Duodenal mucosa (tissue), 2 donors: ENCODE results near the gene PLD6.
"Not testable (repeated sequence)": the region's sequence is repeated elsewhere in the genome, so short reads cannot be mapped to it uniquely, and the experiment has no call there.

Experiments used
- H3K27ac ChIP-seq: one replicate; pipeline ENCODE4 v1.7.0; 2013; ENCODE audit warnings: low read depth, low read length
- H3K27me3 ChIP-seq, 2 donors: one replicate each; pipeline ENCODE4 v1.7.0; 2013; ENCODE audit warnings: low read length in 2 of 2, control low read depth in 1 of 2; ENCODE audit not compliant: insufficient read depth in 2 of 2, control insufficient read depth in 1 of 2
- H3K36me3 ChIP-seq, 2 donors: one replicate each; pipeline ENCODE4 v1.7.0; 2013; ENCODE audit warnings: low read length in 2 of 2, control low read depth in 1 of 2; ENCODE audit not compliant: insufficient read depth in 2 of 2, control insufficient read depth in 1 of 2
- H3K4me1 ChIP-seq, 2 donors: one replicate each; pipeline ENCODE4 v1.7.0; 2013; ENCODE audit warnings: low read length in 2 of 2, control low read depth in 1 of 2; ENCODE audit not compliant: insufficient read depth in 2 of 2, control insufficient read depth in 1 of 2
- H3K4me3 ChIP-seq, 2 donors: one replicate each; pipeline ENCODE4 v1.7.0; 2013; ENCODE audit warnings: low read length in 2 of 2, low read depth in 1 of 2
- H3K9ac ChIP-seq, 2 donors: one replicate each; pipeline ENCODE4 v1.7.0; 2013; ENCODE audit warnings: low read length in 2 of 2, low read depth in 1 of 2
- H3K9me3 ChIP-seq, 2 donors: one replicate each; pipeline ENCODE4 v1.7.0; 2013; ENCODE audit warnings: low read length in 2 of 2, control low read depth in 1 of 2; ENCODE audit not compliant: control insufficient read depth in 1 of 2

PLD6 gene

DNA sequence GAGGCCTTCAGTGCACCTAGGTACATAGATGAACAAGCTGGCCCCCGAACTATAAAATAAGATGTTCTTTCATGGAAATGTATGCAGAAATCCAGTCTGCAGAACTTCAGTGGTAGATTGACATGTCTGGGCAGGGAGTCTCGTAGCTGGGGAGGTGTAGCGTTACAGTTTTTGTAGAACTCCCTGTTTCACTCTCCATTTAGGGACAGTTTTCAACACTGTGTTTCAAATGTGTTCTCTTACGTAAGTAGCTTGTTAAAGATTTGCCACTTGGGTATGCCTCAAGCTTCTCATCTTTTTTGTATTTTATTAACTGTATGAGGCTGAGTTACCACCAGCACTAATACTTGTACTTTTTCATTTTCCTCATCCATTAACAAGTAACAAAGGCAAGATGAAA lies 46.6 kb downstream of the PLD6 start:
- no peaks in the 10 kb centered on the region for H3K4me1 ChIP-seq
- H3K27ac ChIP-seq, result no peak overlapping the region
- no peaks in the 10 kb centered on the region for H3K27me3 ChIP-seq
- H3K4me3 ChIP-seq, result no peak overlapping the region
- peaks cover 53 to 92% of the 10 kb centered on the region in 2 donors for H3K36me3 ChIP-seq
- no peak overlapping the region for H3K9ac ChIP-seq
- H3K9me3 ChIP-seq, result no peaks in the 10 kb centered on the region

DNA sequence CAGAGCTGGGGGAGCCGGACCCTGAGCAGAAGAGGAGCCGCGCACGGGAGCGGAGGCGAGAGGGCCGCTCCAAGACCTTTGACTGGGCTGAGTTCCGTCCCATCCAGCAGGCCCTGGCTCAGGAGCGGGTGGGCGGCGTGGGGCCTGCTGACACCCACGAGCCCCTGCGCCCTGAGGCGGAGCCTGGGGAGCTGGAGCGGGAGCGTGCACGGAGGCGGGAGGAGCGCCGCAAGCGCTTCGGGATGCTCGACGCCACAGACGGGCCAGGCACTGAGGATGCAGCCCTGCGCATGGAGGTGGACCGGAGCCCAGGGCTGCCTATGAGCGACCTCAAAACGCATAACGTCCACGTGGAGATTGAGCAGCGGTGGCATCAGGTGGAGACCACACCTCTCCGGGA lies 47.6 kb downstream of the PLD6 start:
- H3K27me3 ChIP-seq, H3K9me3 ChIP-seq, H3K4me3 ChIP-seq, H3K4me1 ChIP-seq, H3K9ac ChIP-seq, H3K27ac ChIP-seq: not testable (repeated sequence)
- H3K36me3 ChIP-seq, result peaks cover 56 to 94% of the 10 kb centered on the region in 2 donors

DNA sequence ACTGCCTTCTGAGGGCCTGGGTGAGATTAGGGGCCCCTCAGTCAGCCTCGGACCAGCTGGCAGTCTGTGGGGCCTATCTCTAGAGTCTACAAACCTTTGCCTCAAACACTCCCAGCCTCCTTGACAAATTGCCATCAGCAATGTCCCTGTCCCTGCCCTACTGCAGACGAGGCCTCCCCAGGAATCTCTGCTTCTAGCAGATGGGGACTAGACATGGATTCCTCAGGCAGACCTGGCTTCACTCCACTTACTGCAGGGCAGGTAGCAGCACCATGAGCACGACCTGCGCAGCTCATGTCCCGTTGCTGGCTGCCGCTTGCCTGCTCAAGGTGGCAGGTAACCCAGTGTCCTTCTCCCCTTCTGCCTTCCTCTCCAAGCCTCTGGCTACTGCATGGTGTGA lies 49.1 kb downstream of the PLD6 start:
- Histone ChIP-seq H3K4me1 (no peaks in the 10 kb centered on the region), H3K36me3 (peaks cover 66 to 94% of the 10 kb centered on the region in 2 donors), H3K9ac (no peak overlapping the region), H3K27me3 (no peaks in the 10 kb centered on the region), H3K9me3 (no peaks in the 10 kb centered on the region), H3K4me3 (no peak overlapping the region), H3K27ac (no peak overlapping the region)

DNA sequence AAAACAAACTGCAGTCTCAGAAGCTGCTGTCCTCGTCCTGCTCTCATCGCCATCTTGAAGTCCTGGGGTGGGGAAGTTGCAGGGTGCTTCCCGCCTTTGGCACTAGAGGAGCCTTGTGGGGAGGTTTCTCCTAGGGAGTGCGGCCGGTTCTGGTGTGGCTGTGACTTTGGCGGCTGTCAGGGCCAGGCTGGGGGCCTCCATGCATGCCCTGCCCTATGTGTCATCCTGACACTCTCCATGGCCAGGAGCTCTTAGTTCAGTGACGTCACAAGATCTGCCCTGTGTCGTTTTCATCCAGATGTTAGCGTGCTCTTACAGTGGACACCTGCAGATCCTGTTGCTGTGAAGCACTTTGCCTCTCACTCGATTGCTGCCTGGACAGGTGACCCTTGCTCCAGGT lies 49.6 kb downstream of the PLD6 start:
- H3K27me3 ChIP-seq, result no peaks in the 10 kb centered on the region
- H3K27ac ChIP-seq, result no peak overlapping the region
- H3K9me3 ChIP-seq, result no peaks in the 10 kb centered on the region
- no peaks in the 10 kb centered on the region for H3K4me1 ChIP-seq
- H3K9ac ChIP-seq, result no peak overlapping the region
- H3K4me3 ChIP-seq, result no peak overlapping the region
- H3K36me3 ChIP-seq, result peaks cover 68 to 94% of the 10 kb centered on the region in 2 donors

DNA sequence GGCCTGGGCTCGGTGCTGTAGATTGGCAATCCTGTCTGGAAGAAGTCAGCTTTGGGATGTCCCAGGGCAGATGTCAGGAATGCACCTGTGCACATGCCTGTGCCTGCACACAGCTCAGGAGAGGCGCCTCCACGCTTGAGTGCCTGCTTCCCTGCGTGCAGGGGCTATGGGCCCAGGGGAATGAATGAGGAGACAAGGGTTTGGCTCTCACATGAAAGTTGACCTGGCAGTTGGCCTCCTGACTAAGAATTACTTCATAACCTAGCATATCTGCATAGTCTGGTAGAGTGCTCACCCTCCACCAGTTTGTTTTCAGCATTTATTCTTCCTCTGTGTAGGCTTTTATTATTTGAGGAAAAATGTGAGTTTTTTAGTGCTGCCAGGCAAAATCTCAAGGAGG lies 50.0 kb downstream of the PLD6 start:
- no peak overlapping the region for H3K27ac ChIP-seq
- H3K9ac ChIP-seq, result no peak overlapping the region
- H3K27me3 ChIP-seq, result no peaks in the 10 kb centered on the region
- H3K4me1 ChIP-seq, result no peaks in the 10 kb centered on the region
- H3K36me3 ChIP-seq, result peaks cover 68 to 94% of the 10 kb centered on the region in 2 donors
- H3K4me3 ChIP-seq, result no peak overlapping the region
- H3K9me3 ChIP-seq, result no peaks in the 10 kb centered on the region

DNA sequence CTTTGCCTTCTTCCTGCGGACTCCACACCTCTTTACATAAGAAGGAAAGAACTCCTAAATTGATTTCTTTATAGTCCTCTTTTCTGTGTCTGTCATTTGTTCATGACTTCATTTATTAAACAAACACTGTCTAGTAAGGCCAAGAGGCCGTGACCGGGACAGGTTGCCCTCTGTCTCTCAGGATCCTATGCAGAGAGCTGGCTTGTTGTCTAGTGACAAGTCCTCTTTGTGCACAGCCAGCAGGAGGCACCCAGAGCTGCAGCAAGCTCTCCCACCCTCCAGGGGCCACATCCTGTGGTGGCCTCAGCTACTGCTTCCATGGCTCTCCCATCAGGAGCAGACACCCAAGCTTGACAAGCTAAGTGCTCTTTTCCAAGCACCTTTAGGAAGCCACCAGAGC lies 50.6 kb downstream of the PLD6 start:
- H3K27ac ChIP-seq, result no peak overlapping the region

DNA sequence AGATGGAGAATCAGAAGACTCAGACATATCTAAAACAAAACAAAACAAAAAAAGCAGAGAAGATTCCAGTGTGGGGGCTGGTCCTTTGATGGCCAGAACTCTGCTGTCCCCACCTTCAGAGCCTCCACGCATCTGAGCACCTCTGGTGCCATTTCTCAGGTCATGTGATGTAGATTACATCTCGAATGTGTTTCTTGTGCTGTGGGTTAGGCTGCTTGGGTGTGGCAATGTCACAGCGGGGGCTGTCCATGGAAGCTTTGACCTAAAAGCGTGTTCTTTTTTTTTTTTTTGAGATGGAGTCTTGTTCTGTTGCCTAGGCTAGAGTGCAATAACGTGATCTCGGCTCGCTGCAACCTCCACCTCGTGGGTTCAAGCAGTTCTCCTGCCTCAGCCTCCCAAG lies 51.2 kb downstream of the PLD6 start:
- Histone ChIP-seq H3K4me1 (no peaks in the 10 kb centered on the region), H3K27me3 (no peaks in the 10 kb centered on the region), H3K36me3 (peaks cover 67 to 92% of the 10 kb centered on the region in 2 donors), H3K9me3 (no peaks in the 10 kb centered on the region), H3K9ac (no peak overlapping the region), H3K4me3 (no peak overlapping the region), H3K27ac (no peak overlapping the region)

More for the DNA sequence above, 50.6 kb downstream of the PLD6 start:
- H3K36me3 ChIP-seq, result peaks cover 67 to 93% of the 10 kb centered on the region in 2 donors
- H3K9ac ChIP-seq, result no peak overlapping the region
- H3K4me3 ChIP-seq, result no peak overlapping the region
- H3K4me1 ChIP-seq, result no peaks in the 10 kb centered on the region
- no peaks in the 10 kb centered on the region for H3K27me3 ChIP-seq
- H3K9me3 ChIP-seq, result no peaks in the 10 kb centered on the region

DNA sequence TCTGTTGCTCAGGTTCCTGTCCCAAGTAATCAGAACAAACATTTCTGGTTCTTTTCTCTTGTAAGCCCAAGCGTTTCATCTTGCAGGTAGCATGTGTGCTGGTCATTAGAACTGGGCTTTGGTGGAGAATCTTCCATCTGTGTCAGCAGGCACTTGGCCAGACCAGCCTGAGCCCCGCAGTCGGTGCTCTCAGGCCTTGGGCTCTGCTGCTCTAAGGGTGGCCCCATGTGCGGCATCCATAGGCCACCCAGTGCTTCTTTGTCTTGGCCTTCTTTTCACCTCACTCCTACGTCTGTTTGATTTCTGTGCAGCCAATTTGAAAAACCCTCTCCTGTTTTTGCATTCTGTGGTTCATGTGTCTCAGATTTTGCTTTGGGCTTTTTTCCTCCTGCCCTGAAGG lies 51.6 kb downstream of the PLD6 start:
- Histone ChIP-seq H3K9ac (no peak overlapping the region), H3K4me1 (no peaks in the 10 kb centered on the region), H3K9me3 (no peaks in the 10 kb centered on the region), H3K27me3 (no peaks in the 10 kb centered on the region), H3K27ac (no peak overlapping the region), H3K36me3 (peaks cover 69 to 91% of the 10 kb centered on the region in 2 donors), H3K4me3 (no peak overlapping the region)

DNA sequence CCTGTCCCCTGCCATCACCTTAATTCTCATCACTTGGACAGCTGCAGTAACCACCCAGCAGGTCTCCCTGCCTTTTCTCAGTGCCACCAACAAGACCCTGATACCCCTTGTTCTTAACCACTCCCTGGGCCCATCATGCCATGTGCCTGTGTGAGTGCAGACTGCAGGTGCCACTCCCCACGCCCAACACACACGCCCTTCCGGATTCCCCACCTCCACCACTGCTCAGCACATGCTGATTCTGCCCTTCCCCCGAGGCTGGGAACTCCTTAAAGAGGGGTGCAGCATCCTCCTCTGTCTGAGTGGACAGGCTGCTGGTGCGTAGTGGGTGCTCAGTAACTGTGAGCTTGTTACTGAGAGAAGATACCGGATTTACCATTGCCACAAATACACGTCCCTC lies 52.4 kb downstream of the PLD6 start:
- Histone ChIP-seq H3K4me1 (no peaks in the 10 kb centered on the region), H3K27ac (no peak overlapping the region), H3K9me3 (no peaks in the 10 kb centered on the region), H3K27me3 (no peaks in the 10 kb centered on the region), H3K9ac (no peak overlapping the region), H3K4me3 (no peak overlapping the region), H3K36me3 (peaks cover 61 to 86% of the 10 kb centered on the region in 2 donors)

DNA sequence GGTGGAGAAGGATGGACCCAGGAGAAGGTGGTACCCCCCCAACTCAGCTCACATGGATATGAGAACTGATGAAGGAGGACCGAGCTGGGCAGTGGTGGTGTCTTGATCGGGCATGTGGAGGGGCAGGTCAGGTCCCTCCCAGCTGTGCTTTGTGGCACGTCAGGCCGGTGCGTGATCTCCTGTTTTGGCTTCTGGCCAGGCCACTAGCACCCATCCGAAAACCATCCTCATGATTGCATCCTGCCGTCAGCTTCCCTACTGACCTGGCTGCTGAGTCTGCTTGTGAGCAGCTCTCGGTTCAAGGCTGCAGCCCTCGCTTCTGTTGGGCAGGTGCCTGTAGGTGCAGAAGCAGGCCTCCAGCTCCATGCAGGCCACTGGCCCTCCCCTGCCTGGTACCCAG lies 53.1 kb downstream of the PLD6 start:
- H3K27ac ChIP-seq, result no peak overlapping the region
- H3K9me3 ChIP-seq, result no peaks in the 10 kb centered on the region
- peaks cover 60 to 84% of the 10 kb centered on the region in 2 donors for H3K36me3 ChIP-seq
- no peak overlapping the region for H3K9ac ChIP-seq
- no peaks in the 10 kb centered on the region for H3K27me3 ChIP-seq
- H3K4me1 ChIP-seq, result no peaks in the 10 kb centered on the region
- no peak overlapping the region for H3K4me3 ChIP-seq

DNA sequence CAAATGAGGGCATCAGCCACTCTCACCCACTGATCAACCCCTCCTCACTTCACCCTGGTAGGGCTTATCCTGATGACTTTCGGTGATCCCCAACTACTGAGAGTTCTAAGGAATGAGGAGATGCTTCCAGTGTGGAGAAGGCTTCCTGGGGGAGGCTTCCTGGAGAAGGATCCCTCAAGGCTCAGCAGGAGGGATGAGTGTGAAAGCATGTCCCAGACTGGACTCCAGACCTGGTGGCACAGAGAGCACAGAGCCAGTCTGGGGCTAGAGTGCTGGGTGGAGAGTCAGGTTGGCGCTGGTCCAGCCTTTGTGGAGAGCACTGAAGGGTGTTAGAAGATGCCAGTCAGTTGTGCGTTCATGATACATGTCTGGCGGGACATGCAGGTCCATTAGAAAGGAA lies 53.7 kb downstream of the PLD6 start:
- Histone ChIP-seq H3K9ac (no peak overlapping the region), H3K27ac (no peak overlapping the region), H3K4me3 (no peak overlapping the region), H3K27me3 (no peaks in the 10 kb centered on the region), H3K9me3 (no peaks in the 10 kb centered on the region), H3K36me3 (peaks cover 57 to 90% of the 10 kb centered on the region in 2 donors), H3K4me1 (no peaks in the 10 kb centered on the region)
